GM18526 (cell line): ENCODE measurements around the gene ADIPOR2.

Experiments
- POLR2A ChIP-seq: IDR thresholded peaks from 3 replicates; pipeline ENCODE4 v1.6.1; 2011; ENCODE audit not compliant: insufficient read length; ENCODE audit errors: extremely low read depth

Gene ADIPOR2

GRCh38 chr12:1660304-1661187 is 30.3 kb upstream of the ADIPOR2 start:
- TF ChIP-seq POLR2A = no peak

- peak; percentile 65 for TF ChIP-seq POLR2A
Measured at GRCh38 chr12:1661553-1662335, 29.1 kb upstream of the ADIPOR2 start.

- no peak for TF ChIP-seq POLR2A
Measured at GRCh38 chr12:1662761-1663439, 28.0 kb upstream of the ADIPOR2 start.

- TF ChIP-seq POLR2A = no peak
Measured at GRCh38 chr12:1663440-1664132, 27.3 kb upstream of the ADIPOR2 start.

- TF ChIP-seq POLR2A = no peak
Measured at GRCh38 chr12:1665366-1665765, 25.5 kb upstream of the ADIPOR2 start.

GRCh38 chr12:1666215-1666614 is 24.7 kb upstream of the ADIPOR2 start:
- TF ChIP-seq POLR2A = no peak

- no peak for TF ChIP-seq POLR2A
Measured at GRCh38 chr12:1666685-1667162, 24.1 kb upstream of the ADIPOR2 start.

GRCh38 chr12:1668833-1669543 is 21.9 kb upstream of the ADIPOR2 start:
- TF ChIP-seq POLR2A = no peak

- no peak for TF ChIP-seq POLR2A
Measured at GRCh38 chr12:1670358-1671268, 20.3 kb upstream of the ADIPOR2 start.

- TF ChIP-seq POLR2A = no peak
Measured at GRCh38 chr12:1676043-1676442, 14.8 kb upstream of the ADIPOR2 start.

- TF ChIP-seq POLR2A = no peak
Measured at GRCh38 chr12:1680804-1681492, 9.9 kb upstream of the ADIPOR2 start.

- no peak for TF ChIP-seq POLR2A
Measured at GRCh38 chr12:1681493-1681807, 9.4 kb upstream of the ADIPOR2 start.
